Activated naive CD4-positive, alpha-beta T cell treated with anti-CD3 and anti-CD28 coated beads for 36 hours (primary cell): ENCODE results near the gene ADAMTS12. TPM values are rescaled to one million over a fixed set of nuclear protein-coding genes. Genes with fewer than 3 reads are reported as not detected.

Experiments
- CTCF ChIA-PET: fragments of 350-600 bp; sonication (Branson Sonifier 250); formaldehyde crosslinking; loops from one replicate; lab custom pipeline; 2021; ENCODE audit warnings: antibody characterized with exemption; lab: Charles Lee
- DNase-seq: peaks from one replicate; pipeline ENCODE4 v3.0.0-alpha.2; 2020
- H3K27ac Mint-ChIP-seq: one replicate; pipeline ENCODE4 v1.8.0; 2021; ENCODE audit warnings: mild to moderate bottlenecking, mixed read lengths
- H3K27me3 Mint-ChIP-seq: one replicate; pipeline ENCODE4 v1.8.0; 2021; ENCODE audit warnings: low read depth, mixed read lengths
- H3K36me3 Mint-ChIP-seq: one replicate; pipeline ENCODE4 v1.8.0; 2021; ENCODE audit warnings: low read depth, mixed read lengths
- H3K4me1 Mint-ChIP-seq: one replicate; pipeline ENCODE4 v1.8.0; 2021; ENCODE audit warnings: low read depth, mixed read lengths
- H3K4me3 Mint-ChIP-seq: one replicate; pipeline ENCODE4 v1.8.0; 2021; ENCODE audit warnings: mild to moderate bottlenecking, moderate library complexity, mixed read lengths
- H3K9me3 Mint-ChIP-seq: one replicate; pipeline ENCODE4 v1.8.0; 2021; ENCODE audit warnings: mixed read lengths
- intact Hi-C: fragments of 100-400 bp; cut with micrococcal nuclease; formaldehyde crosslinking; loops from one replicate; pipeline ENCODE4 v1.15.1; 2023
- total RNA-seq, 2 experiments: library from RNA; stranded (reverse); gene quantifications; one replicate each; pipeline ENCODE4 v1.2.3, GENCODE V29; 2021

The ADAMTS12 gene
- total RNA-seq, 2 experiments from 2014 or later: not detected

GRCh38 chr5:33763435-33763834, 128.4 kb downstream of the ADAMTS12 start:
- no peak for DNase-seq
- H3K27me3 Mint-ChIP-seq: peaks cover 3% of the 10 kb centered on the region
- H3K4me1 Mint-ChIP-seq: no peaks in the 10 kb centered on the region
- CTCF ChIA-PET: no interaction called here
- H3K9me3 Mint-ChIP-seq: no peaks in the 10 kb centered on the region
- intact Hi-C loops: no loop called here
- H3K27ac Mint-ChIP-seq: no peak overlapping the region
- H3K4me3 Mint-ChIP-seq: no peak overlapping the region
- H3K36me3 Mint-ChIP-seq: no peaks in the 10 kb centered on the region

- no peaks in the 10 kb centered on the region for H3K4me1 Mint-ChIP-seq
- intact Hi-C loops: no loop called here
- DNase-seq: no peak
- CTCF ChIA-PET: no interaction called here
- no peak overlapping the region for H3K4me3 Mint-ChIP-seq
- H3K27ac Mint-ChIP-seq: no peak overlapping the region
- H3K27me3 Mint-ChIP-seq: peaks cover 3% of the 10 kb centered on the region
- no peaks in the 10 kb centered on the region for H3K9me3 Mint-ChIP-seq
- no peaks in the 10 kb centered on the region for H3K36me3 Mint-ChIP-seq
Observed at GRCh38 chr5:33762859-33763258, 128.9 kb downstream of the ADAMTS12 start.

- no peaks in the 10 kb centered on the region for H3K27me3 Mint-ChIP-seq
- no peaks in the 10 kb centered on the region for H3K36me3 Mint-ChIP-seq
- DNase-seq: no peak
- CTCF ChIA-PET: no interaction called here
- no peak overlapping the region for H3K27ac Mint-ChIP-seq
- intact Hi-C loops: no loop called here
- no peaks in the 10 kb centered on the region for H3K9me3 Mint-ChIP-seq
- no peak overlapping the region for H3K4me3 Mint-ChIP-seq
- no peaks in the 10 kb centered on the region for H3K4me1 Mint-ChIP-seq
Observed at GRCh38 chr5:33761139-33761538, 130.7 kb downstream of the ADAMTS12 start.

- H3K27me3 Mint-ChIP-seq: no peaks in the 10 kb centered on the region
- no peaks in the 10 kb centered on the region for H3K4me1 Mint-ChIP-seq
- no peaks in the 10 kb centered on the region for H3K9me3 Mint-ChIP-seq
- no peak overlapping the region for H3K27ac Mint-ChIP-seq
- H3K4me3 Mint-ChIP-seq: no peak overlapping the region
- intact Hi-C loops: no loop called here
- no peak for DNase-seq
- CTCF ChIA-PET: no interaction called here
- H3K36me3 Mint-ChIP-seq: no peaks in the 10 kb centered on the region
Observed at GRCh38 chr5:33758737-33759136, 133.1 kb downstream of the ADAMTS12 start.

- DNase-seq: no peak
Observed at GRCh38 chr5:33756491-33756890, 135.3 kb downstream of the ADAMTS12 start.

GRCh38 chr5:33755231-33755630, 136.6 kb downstream of the ADAMTS12 start:
- no peak for DNase-seq
- CTCF ChIA-PET: no interaction called here
- Mint-ChIP-seq H3K27ac (no peak overlapping the region), H3K36me3 (no peaks in the 10 kb centered on the region), H3K9me3 (no peaks in the 10 kb centered on the region), H3K27me3 (no peaks in the 10 kb centered on the region), H3K4me3 (no peak overlapping the region), H3K4me1 (no peaks in the 10 kb centered on the region)
- intact Hi-C loops: no loop called here

More at GRCh38 chr5:33756491-33756890, 135.3 kb downstream of the ADAMTS12 start:
- intact Hi-C loops: no loop called here
- Mint-ChIP-seq H3K4me1 (no peaks in the 10 kb centered on the region), H3K27ac (no peak overlapping the region), H3K9me3 (no peaks in the 10 kb centered on the region), H3K27me3 (no peaks in the 10 kb centered on the region), H3K36me3 (no peaks in the 10 kb centered on the region), H3K4me3 (no peak overlapping the region)
- CTCF ChIA-PET: no interaction called here

- no peak overlapping the region for H3K4me3 Mint-ChIP-seq
- intact Hi-C loops: no loop called here
- H3K36me3 Mint-ChIP-seq: no peaks in the 10 kb centered on the region
- H3K4me1 Mint-ChIP-seq: no peaks in the 10 kb centered on the region
- no peak for DNase-seq
- no peak overlapping the region for H3K27ac Mint-ChIP-seq
- CTCF ChIA-PET: no interaction called here
- H3K27me3 Mint-ChIP-seq: no peaks in the 10 kb centered on the region
- no peaks in the 10 kb centered on the region for H3K9me3 Mint-ChIP-seq
Observed at GRCh38 chr5:33753704-33754103, 138.1 kb downstream of the ADAMTS12 start.

- intact Hi-C loops: no loop called here
- DNase-seq: no peak
- CTCF ChIA-PET: no interaction called here
- H3K9me3 Mint-ChIP-seq: no peaks in the 10 kb centered on the region
- H3K4me3 Mint-ChIP-seq: no peak overlapping the region
- H3K27me3 Mint-ChIP-seq: no peaks in the 10 kb centered on the region
- no peak overlapping the region for H3K27ac Mint-ChIP-seq
- H3K4me1 Mint-ChIP-seq: no peaks in the 10 kb centered on the region
- H3K36me3 Mint-ChIP-seq: no peaks in the 10 kb centered on the region
Observed at GRCh38 chr5:33748754-33749153, 143.0 kb downstream of the ADAMTS12 start.

GRCh38 chr5:33745101-33745770, 146.6 kb downstream of the ADAMTS12 start:
- no peaks in the 10 kb centered on the region for H3K27me3 Mint-ChIP-seq
- intact Hi-C loops: no loop called here
- no peak overlapping the region for H3K4me3 Mint-ChIP-seq
- no peaks in the 10 kb centered on the region for H3K36me3 Mint-ChIP-seq
- no peak for DNase-seq
- no peaks in the 10 kb centered on the region for H3K9me3 Mint-ChIP-seq
- CTCF ChIA-PET: interaction anchor here (1.0 kb wide), 1 partner anchor 20 kb away, joined by 3 read pairs; no protein-coding TSS in a partner anchor
- H3K4me1 Mint-ChIP-seq: no peaks in the 10 kb centered on the region
- no peak overlapping the region for H3K27ac Mint-ChIP-seq

- no peaks in the 10 kb centered on the region for H3K9me3 Mint-ChIP-seq
- no peak overlapping the region for H3K4me3 Mint-ChIP-seq
- CTCF ChIA-PET: no interaction called here
- H3K36me3 Mint-ChIP-seq: no peaks in the 10 kb centered on the region
- H3K27ac Mint-ChIP-seq: no peak overlapping the region
- no peaks in the 10 kb centered on the region for H3K4me1 Mint-ChIP-seq
- H3K27me3 Mint-ChIP-seq: no peaks in the 10 kb centered on the region
- DNase-seq: no peak
- intact Hi-C loops: no loop called here
Observed at GRCh38 chr5:33743099-33743498, 148.7 kb downstream of the ADAMTS12 start.

GRCh38 chr5:33742181-33742580, 149.6 kb downstream of the ADAMTS12 start:
- Mint-ChIP-seq H3K9me3 (no peaks in the 10 kb centered on the region), H3K4me1 (no peaks in the 10 kb centered on the region), H3K4me3 (no peak overlapping the region), H3K27me3 (no peaks in the 10 kb centered on the region), H3K27ac (no peak overlapping the region), H3K36me3 (no peaks in the 10 kb centered on the region)
- DNase-seq: no peak
- CTCF ChIA-PET: no interaction called here
- intact Hi-C loops: no loop called here

- no peaks in the 10 kb centered on the region for H3K4me1 Mint-ChIP-seq
- no peak overlapping the region for H3K27ac Mint-ChIP-seq
- no peaks in the 10 kb centered on the region for H3K36me3 Mint-ChIP-seq
- H3K4me3 Mint-ChIP-seq: no peak overlapping the region
- intact Hi-C loops: no loop called here
- H3K27me3 Mint-ChIP-seq: peaks cover 2% of the 10 kb centered on the region
- CTCF ChIA-PET: no interaction called here
- H3K9me3 Mint-ChIP-seq: no peaks in the 10 kb centered on the region
- no peak for DNase-seq
Observed at GRCh38 chr5:33738967-33739366, 152.8 kb downstream of the ADAMTS12 start.

GRCh38 chr5:33738097-33738496, 153.7 kb downstream of the ADAMTS12 start:
- H3K27me3 Mint-ChIP-seq: peaks cover 3% of the 10 kb centered on the region
- H3K4me1 Mint-ChIP-seq: no peaks in the 10 kb centered on the region
- no peak for DNase-seq
- no peaks in the 10 kb centered on the region for H3K36me3 Mint-ChIP-seq
- intact Hi-C loops: no loop called here
- H3K27ac Mint-ChIP-seq: no peak overlapping the region
- no peaks in the 10 kb centered on the region for H3K9me3 Mint-ChIP-seq
- H3K4me3 Mint-ChIP-seq: no peak overlapping the region
- CTCF ChIA-PET: no interaction called here
